ENCODE measurements around the gene SYTL3.

Gene SYTL3

GRCh38 chr6:158798311-158798710, 148.5 kb downstream of the SYTL3 start:
- CTCF ChIA-PET: interaction anchor here (0.6 to 4.2 kb wide), 5 partner anchors 9 to 175 kb away, joined by 3 to 19 read pairs (median 5); no protein-coding TSS in a partner anchor
- WGBS (ENCODE audit: insufficient coverage): 94% methylated on average over 5 of the region's 8 CpGs
- H3K4me1 ChIP-seq (ENCODE audit: control extremely low read depth in 1 of 4, control insufficient read depth in 4 of 4, insufficient read depth in 4 of 4, low read length in 3 of 4): peaks cover 15 to 32% (median 20%) of the 10 kb centered on the region in 4 experiments
- no peaks in the 10 kb centered on the region for H3K9me3 ChIP-seq (ENCODE audit: control extremely low read depth in 1 of 5, control insufficient read depth in 4 of 5, insufficient read depth in 2 of 5, low read depth in 1 of 5, low read length in 4 of 5)
- H3K27me3 ChIP-seq (replicated peaks in 2 of 5; ENCODE audit: control insufficient read depth in 4 of 5, insufficient read depth in 5 of 5, low read length in 4 of 5): no peaks in the 10 kb centered on the region
- H3K4me3 ChIP-seq (ENCODE audit: control insufficient read depth in 1 of 7, extremely low read depth in 1 of 7, insufficient read depth in 4 of 7, low read depth in 2 of 7, low read length in 6 of 7): no peak overlapping the region
- H3K36me3 ChIP-seq (ENCODE audit: control insufficient read depth in 4 of 4, insufficient read depth in 4 of 4, low read length in 3 of 4): peaks cover 0 to 13% (median 2%) of the 10 kb centered on the region in 4 experiments
- POLR2A ChIA-PET: interaction anchor here (0.7 kb wide), 1 partner anchor 156 kb away, joined by 3 read pairs; no protein-coding TSS in a partner anchor
- no peak for DNase-seq
- no peak overlapping the region for H3K27ac ChIP-seq (ENCODE audit: insufficient read depth in 1 of 2, low read depth in 1 of 2, low read length in 2 of 2, poor library complexity in 1 of 2, severe bottlenecking in 2 of 2)

DNA sequence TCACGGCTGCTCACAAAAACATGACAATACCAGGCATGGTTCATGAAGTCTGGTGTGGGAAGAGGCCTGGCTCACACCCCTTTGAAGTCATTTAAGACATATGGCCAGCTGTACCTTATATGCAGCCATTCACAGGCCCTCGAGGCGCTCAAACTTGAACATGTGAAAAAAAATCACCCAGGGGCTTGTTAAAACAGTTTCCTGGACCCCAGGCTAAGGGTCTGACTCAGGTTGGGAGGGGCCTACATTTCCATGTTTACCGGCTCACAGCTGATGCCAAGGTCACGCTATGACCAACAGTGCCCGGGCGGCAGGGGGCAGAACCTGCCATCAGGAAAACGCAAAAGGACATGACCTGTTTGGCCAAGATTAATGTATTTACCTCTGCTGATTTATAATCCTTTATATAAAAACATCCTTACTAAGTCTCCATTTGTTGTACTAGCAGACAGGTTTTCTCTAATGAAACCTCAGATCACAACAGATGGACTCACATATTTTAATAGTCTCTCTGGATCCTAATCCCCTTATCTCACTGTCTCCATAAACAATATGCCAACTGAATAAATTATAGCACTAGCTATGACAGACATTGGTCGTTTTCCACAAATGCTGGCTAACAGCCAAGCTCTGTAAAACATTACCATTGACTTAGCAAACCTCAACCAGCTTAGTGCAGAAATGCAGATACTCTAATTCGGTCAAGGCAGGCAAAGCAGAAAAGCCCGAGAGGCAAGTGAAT, 149.4 kb downstream of the SYTL3 start:
- 17% methylated on average over 11 of the region's 11 CpGs for WGBS (ENCODE audit: insufficient coverage)
- CTCF ChIA-PET: interaction anchor here (0.7 to 4.2 kb wide), 10 partner anchors 9 to 219 kb away, joined by 3 to 19 read pairs (median 4); no protein-coding TSS in a partner anchor
- H3K27me3 ChIP-seq (replicated peaks in 2 of 5; ENCODE audit: control insufficient read depth in 4 of 5, insufficient read depth in 5 of 5, low read length in 4 of 5): no peaks in the 10 kb centered on the region
- peak overlapping the region in 1 of 7 experiments; percentile 44 for H3K4me3 ChIP-seq (ENCODE audit: control insufficient read depth in 1 of 7, extremely low read depth in 1 of 7, insufficient read depth in 4 of 7, low read depth in 2 of 7, low read length in 6 of 7)
- H3K27ac ChIP-seq (ENCODE audit: insufficient read depth in 1 of 2, low read depth in 1 of 2, low read length in 2 of 2, poor library complexity in 1 of 2, severe bottlenecking in 2 of 2): no peak overlapping the region
- H3K4me1 ChIP-seq (ENCODE audit: control extremely low read depth in 1 of 4, control insufficient read depth in 4 of 4, insufficient read depth in 4 of 4, low read length in 3 of 4): peaks cover 19 to 38% (median 28%) of the 10 kb centered on the region in 4 experiments
- H3K9me3 ChIP-seq (ENCODE audit: control extremely low read depth in 1 of 5, control insufficient read depth in 4 of 5, insufficient read depth in 2 of 5, low read depth in 1 of 5, low read length in 4 of 5): no peaks in the 10 kb centered on the region
- POLR2A ChIA-PET: interaction anchor here (0.8 kb wide), 1 partner anchor 20 kb away, joined by 3 read pairs; the partner anchor contains the start of gene EZR
- peak in 2 of 3 donors; percentile 79 to 83 for DNase-seq
- peaks cover 0 to 13% (median 2%) of the 10 kb centered on the region in 4 experiments for H3K36me3 ChIP-seq (ENCODE audit: control insufficient read depth in 4 of 4, insufficient read depth in 4 of 4, low read length in 3 of 4)

- Histone ChIP-seq H3K9me3 (ENCODE audit: control extremely low read depth in 1 of 5, control insufficient read depth in 4 of 5, insufficient read depth in 2 of 5, low read depth in 1 of 5, low read length in 4 of 5) (no peaks in the 10 kb centered on the region), H3K36me3 (ENCODE audit: control insufficient read depth in 4 of 4, insufficient read depth in 4 of 4, low read length in 3 of 4) (peaks cover 0 to 5% (median 2%) of the 10 kb centered on the region in 4 experiments), H3K27me3 (replicated peaks in 2 of 5; ENCODE audit: control insufficient read depth in 4 of 5, insufficient read depth in 5 of 5, low read length in 4 of 5) (no peaks in the 10 kb centered on the region), H3K4me3 (ENCODE audit: control insufficient read depth in 1 of 7, extremely low read depth in 1 of 7, insufficient read depth in 4 of 7, low read depth in 2 of 7, low read length in 6 of 7) (no peak overlapping the region), H3K27ac (ENCODE audit: insufficient read depth in 1 of 2, low read depth in 1 of 2, low read length in 2 of 2, poor library complexity in 1 of 2, severe bottlenecking in 2 of 2) (no peak overlapping the region), H3K4me1 (ENCODE audit: control extremely low read depth in 1 of 4, control insufficient read depth in 4 of 4, insufficient read depth in 4 of 4, low read length in 3 of 4) (peaks cover 23 to 58% (median 36%) of the 10 kb centered on the region in 4 experiments)
- ChIA-PET POLR2A (no interaction called here), CTCF (interaction anchor here (0.9 to 4.2 kb wide), 8 partner anchors 8 to 333 kb away, joined by 3 to 19 read pairs (median 4); no protein-coding TSS in a partner anchor)
- 100% methylated on average over 3 of the region's 7 CpGs for WGBS (ENCODE audit: insufficient coverage)
- DNase-seq: no peak
Measured at GRCh38 chr6:158801655-158802294, 151.9 kb downstream of the SYTL3 start.

DNA sequence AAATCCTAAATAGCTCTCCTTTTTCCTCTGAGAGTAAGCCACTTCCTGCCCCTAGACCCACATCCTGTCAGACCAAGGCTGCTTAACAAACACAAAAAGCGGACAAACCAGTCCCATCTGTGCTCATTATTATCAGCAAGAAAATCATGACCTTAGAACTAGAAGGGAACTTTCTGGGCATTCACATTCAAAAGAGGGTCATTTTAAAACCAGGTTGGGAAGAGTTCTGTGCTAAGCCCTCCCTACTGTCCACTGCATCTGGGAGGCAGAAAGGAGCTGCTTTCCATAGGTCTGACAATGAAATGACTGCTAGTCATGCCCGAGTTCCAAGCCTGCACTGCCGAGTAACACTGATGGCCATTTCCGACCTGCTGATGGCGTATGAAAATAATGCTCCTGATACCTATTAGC, 153.9 kb downstream of the SYTL3 start:
- no peaks in the 10 kb centered on the region for H3K9me3 ChIP-seq (ENCODE audit: control extremely low read depth in 1 of 5, control insufficient read depth in 4 of 5, insufficient read depth in 2 of 5, low read depth in 1 of 5, low read length in 4 of 5)
- H3K4me3 ChIP-seq (ENCODE audit: control insufficient read depth in 1 of 7, extremely low read depth in 1 of 7, insufficient read depth in 4 of 7, low read depth in 2 of 7, low read length in 6 of 7): peak overlapping the region in 6 of 7 experiments; percentile 2 to 68 (median 34)
- H3K27me3 ChIP-seq (replicated peaks in 2 of 5; ENCODE audit: control insufficient read depth in 4 of 5, insufficient read depth in 5 of 5, low read length in 4 of 5): no peaks in the 10 kb centered on the region
- no peak overlapping the region for H3K27ac ChIP-seq (ENCODE audit: insufficient read depth in 1 of 2, low read depth in 1 of 2, low read length in 2 of 2, poor library complexity in 1 of 2, severe bottlenecking in 2 of 2)
- 10% methylated on average over 5 of the region's 5 CpGs for WGBS (ENCODE audit: insufficient coverage)
- ChIA-PET CTCF (interaction anchor here (1.0 to 1.4 kb wide), 3 partner anchors 10 to 97 kb away, joined by 3 to 5 read pairs (median 4); partner anchors contain the start of gene EZR), POLR2A (interaction anchor here (1.0 to 1.4 kb wide), 2 partner anchors 8 to 10 kb away, joined by 3 to 5 read pairs; no protein-coding TSS in a partner anchor)
- H3K36me3 ChIP-seq (ENCODE audit: control insufficient read depth in 4 of 4, insufficient read depth in 4 of 4, low read length in 3 of 4): peaks cover 0 to 17% (median 7%) of the 10 kb centered on the region in 4 experiments
- peaks cover 20 to 56% (median 42%) of the 10 kb centered on the region in 4 experiments for H3K4me1 ChIP-seq (ENCODE audit: control extremely low read depth in 1 of 4, control insufficient read depth in 4 of 4, insufficient read depth in 4 of 4, low read length in 3 of 4)
- peak; percentile 51 to 88 (median 84) for DNase-seq

DNA sequence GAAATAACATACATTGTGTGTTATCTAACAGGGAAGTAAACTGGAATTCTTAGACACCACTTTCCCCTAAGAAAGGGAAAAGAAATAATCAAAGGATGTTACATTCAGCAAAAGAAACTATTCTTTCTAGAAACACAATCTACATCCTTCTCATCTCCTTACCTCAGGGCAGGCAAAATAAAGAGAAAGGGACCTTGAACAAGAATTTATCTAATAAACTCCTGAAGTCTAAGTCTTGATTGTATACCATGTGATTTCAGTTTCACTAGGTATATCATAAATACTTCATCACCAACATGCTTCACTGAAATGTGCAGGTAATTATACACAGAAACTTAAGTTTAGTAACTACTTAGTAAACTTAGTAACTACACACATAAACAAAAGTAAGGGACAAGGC, 154.4 kb downstream of the SYTL3 start:
- no peaks in the 10 kb centered on the region for H3K27me3 ChIP-seq (replicated peaks in 2 of 5; ENCODE audit: control insufficient read depth in 4 of 5, insufficient read depth in 5 of 5, low read length in 4 of 5)
- peaks cover 20 to 51% (median 37%) of the 10 kb centered on the region in 4 experiments for H3K4me1 ChIP-seq (ENCODE audit: control extremely low read depth in 1 of 4, control insufficient read depth in 4 of 4, insufficient read depth in 4 of 4, low read length in 3 of 4)
- H3K9me3 ChIP-seq (ENCODE audit: control extremely low read depth in 1 of 5, control insufficient read depth in 4 of 5, insufficient read depth in 2 of 5, low read depth in 1 of 5, low read length in 4 of 5): no peaks in the 10 kb centered on the region
- peak overlapping the region in 6 of 7 experiments; percentile 2 to 68 (median 34) for H3K4me3 ChIP-seq (ENCODE audit: control insufficient read depth in 1 of 7, extremely low read depth in 1 of 7, insufficient read depth in 4 of 7, low read depth in 2 of 7, low read length in 6 of 7)
- CTCF ChIA-PET: interaction anchor here (1.0 to 1.4 kb wide), 3 partner anchors 10 to 98 kb away, joined by 3 to 5 read pairs (median 4); partner anchors contain the start of gene EZR
- POLR2A ChIA-PET: interaction anchor here (1.0 to 1.4 kb wide), 2 partner anchors 8 to 9 kb away, joined by 3 to 5 read pairs; no protein-coding TSS in a partner anchor
- H3K36me3 ChIP-seq (ENCODE audit: control insufficient read depth in 4 of 4, insufficient read depth in 4 of 4, low read length in 3 of 4): peaks cover 0 to 21% (median 8%) of the 10 kb centered on the region in 4 experiments
- no peak overlapping the region for H3K27ac ChIP-seq (ENCODE audit: insufficient read depth in 1 of 2, low read depth in 1 of 2, low read length in 2 of 2, poor library complexity in 1 of 2, severe bottlenecking in 2 of 2)
- DNase-seq: no peak

- WGBS (ENCODE audit: insufficient coverage): 94% methylated on average over 3 of the region's 5 CpGs
- Histone ChIP-seq H3K4me3 (ENCODE audit: control insufficient read depth in 1 of 7, extremely low read depth in 1 of 7, insufficient read depth in 4 of 7, low read depth in 2 of 7, low read length in 6 of 7) (no peak overlapping the region), H3K4me1 (ENCODE audit: control extremely low read depth in 1 of 4, control insufficient read depth in 4 of 4, insufficient read depth in 4 of 4, low read length in 3 of 4) (peaks cover 15 to 41% (median 28%) of the 10 kb centered on the region in 4 experiments), H3K27ac (ENCODE audit: insufficient read depth in 1 of 2, low read depth in 1 of 2, low read length in 2 of 2, poor library complexity in 1 of 2, severe bottlenecking in 2 of 2) (no peak overlapping the region), H3K27me3 (replicated peaks in 2 of 5; ENCODE audit: control insufficient read depth in 4 of 5, insufficient read depth in 5 of 5, low read length in 4 of 5) (no peaks in the 10 kb centered on the region), H3K36me3 (ENCODE audit: control insufficient read depth in 4 of 4, insufficient read depth in 4 of 4, low read length in 3 of 4) (peaks cover 0 to 26% (median 8%) of the 10 kb centered on the region in 4 experiments), H3K9me3 (ENCODE audit: control extremely low read depth in 1 of 5, control insufficient read depth in 4 of 5, insufficient read depth in 2 of 5, low read depth in 1 of 5, low read length in 4 of 5) (no peaks in the 10 kb centered on the region)
- no peak for DNase-seq
- ChIA-PET CTCF (interaction anchor here (0.7 to 1.0 kb wide), 2 partner anchors 8 to 140 kb away, joined by 3 read pairs; no protein-coding TSS in a partner anchor), POLR2A (no interaction called here)
Measured at GRCh38 chr6:158805698-158806377, 156.0 kb downstream of the SYTL3 start.
